ENCODE data around the gene RAB12.
A peak's percentile ranks its signal among the peaks of the same experiment; 100 is the strongest.

Gene RAB12

GRCh38 chr18:8608795-8609658 lies at the start of gene RAB12 (continued):
- TF ChIP-seq PRDM1 (tag by site-specific recombination; IDR thresholded peaks at IDR 0.05): peak; percentile 87
- peak; percentile 45 for TF ChIP-seq FEZF1 (tag by site-specific recombination; IDR thresholded peaks at IDR 0.05)
- TF ChIP-seq ZBTB26 (tag by site-specific recombination; optimal IDR thresholded peaks at IDR 0.05): peak; percentile 38
- no peak for TF ChIP-seq ZNF548 (tag by site-specific recombination; IDR thresholded peaks at IDR 0.05)
- TF ChIP-seq ZNF777 (tag by site-specific recombination; IDR thresholded peaks at IDR 0.05; ENCODE audit: borderline replicate concordance): no peak
- TF ChIP-seq ZNF366 (tag by site-specific recombination; conservative IDR thresholded peaks at IDR 0.05): peak; percentile 62
- TF ChIP-seq SP3 (tag by site-specific recombination; IDR thresholded peaks at IDR 0.05): peak; percentile 31; the same call in 1 of the 2 replicates
- no peak for TF ChIP-seq ZNF18 (tag by site-specific recombination; IDR thresholded peaks at IDR 0.05)
- TF ChIP-seq PRDM4 (tag by site-specific recombination; IDR thresholded peaks at IDR 0.05): 0 out of 2 replicates have a peak, but pooled peaks have one; percentile 28
- no peak for TF ChIP-seq ZNF266 (tag by site-specific recombination; IDR thresholded peaks at IDR 0.05; ENCODE audit: low read depth)
- TF ChIP-seq ZNF792 (tag by site-specific recombination; IDR thresholded peaks at IDR 0.05): no peak

- Histone ChIP-seq H3K27ac (ENCODE audit: extremely low read depth, low read depth, low read length) (no peak overlapping the region), H3K4me3 (ENCODE audit: low read depth, low read length) (no peak overlapping the region), H3K4me1 (ENCODE audit: control insufficient read depth, insufficient read depth, low read length) (no peaks in the 10 kb centered on the region), H3K36me3 (ENCODE audit: control insufficient read depth in 2 of 2, insufficient read depth in 1 of 2, low read length in 2 of 2) (no peaks in the 10 kb centered on the region), H3K9me3 (ENCODE audit: control insufficient read depth, insufficient read depth, low read depth, low read length) (no peaks in the 10 kb centered on the region)
- CTCF ChIA-PET: no interaction called here
- TF ChIP-seq, protein P1, sequence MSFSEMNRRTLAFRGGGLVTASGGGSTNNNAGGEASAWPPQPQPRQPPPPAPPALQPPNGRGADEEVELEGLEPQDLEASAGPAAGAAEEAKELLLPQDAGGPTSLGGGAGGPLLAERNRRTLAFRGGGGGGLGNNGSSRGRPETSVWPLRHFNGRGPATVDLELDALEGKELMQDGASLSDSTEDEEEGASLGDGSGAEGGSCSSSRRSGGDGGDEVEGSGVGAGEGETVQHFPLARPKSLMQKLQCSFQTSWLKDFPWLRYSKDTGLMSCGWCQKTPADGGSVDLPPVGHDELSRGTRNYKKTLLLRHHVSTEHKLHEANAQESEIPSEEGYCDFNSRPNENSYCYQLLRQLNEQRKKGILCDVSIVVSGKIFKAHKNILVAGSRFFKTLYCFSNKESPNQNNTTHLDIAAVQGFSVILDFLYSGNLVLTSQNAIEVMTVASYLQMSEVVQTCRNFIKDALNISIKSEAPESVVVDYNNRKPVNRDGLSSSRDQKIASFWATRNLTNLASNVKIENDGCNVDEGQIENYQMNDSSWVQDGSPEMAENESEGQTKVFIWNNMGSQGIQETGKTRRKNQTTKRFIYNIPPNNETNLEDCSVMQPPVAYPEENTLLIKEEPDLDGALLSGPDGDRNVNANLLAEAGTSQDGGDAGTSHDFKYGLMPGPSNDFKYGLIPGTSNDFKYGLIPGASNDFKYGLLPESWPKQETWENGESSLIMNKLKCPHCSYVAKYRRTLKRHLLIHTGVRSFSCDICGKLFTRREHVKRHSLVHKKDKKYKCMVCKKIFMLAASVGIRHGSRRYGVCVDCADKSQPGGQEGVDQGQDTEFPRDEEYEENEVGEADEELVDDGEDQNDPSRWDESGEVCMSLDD (tag by site-specific recombination; IDR thresholded peaks at IDR 0.05): no peak
- TF ChIP-seq ZNF664 (tag by site-specific recombination; IDR thresholded peaks at IDR 0.05) (no peak), ZNF169 (tag by site-specific recombination; IDR thresholded peaks at IDR 0.05) (no peak), ZNF416 (tag by site-specific recombination; IDR thresholded peaks at IDR 0.05) (no peak), AEBP2 (tag by site-specific recombination; IDR thresholded peaks at IDR 0.05; ENCODE audit: borderline replicate concordance) (no peak)
- TF ChIP-seq, protein P2, sequence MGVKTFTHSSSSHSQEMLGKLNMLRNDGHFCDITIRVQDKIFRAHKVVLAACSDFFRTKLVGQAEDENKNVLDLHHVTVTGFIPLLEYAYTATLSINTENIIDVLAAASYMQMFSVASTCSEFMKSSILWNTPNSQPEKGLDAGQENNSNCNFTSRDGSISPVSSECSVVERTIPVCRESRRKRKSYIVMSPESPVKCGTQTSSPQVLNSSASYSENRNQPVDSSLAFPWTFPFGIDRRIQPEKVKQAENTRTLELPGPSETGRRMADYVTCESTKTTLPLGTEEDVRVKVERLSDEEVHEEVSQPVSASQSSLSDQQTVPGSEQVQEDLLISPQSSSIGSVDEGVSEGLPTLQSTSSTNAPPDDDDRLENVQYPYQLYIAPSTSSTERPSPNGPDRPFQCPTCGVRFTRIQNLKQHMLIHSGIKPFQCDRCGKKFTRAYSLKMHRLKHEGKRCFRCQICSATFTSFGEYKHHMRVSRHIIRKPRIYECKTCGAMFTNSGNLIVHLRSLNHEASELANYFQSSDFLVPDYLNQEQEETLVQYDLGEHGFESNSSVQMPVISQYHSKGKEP (tag by site-specific recombination; IDR thresholded peaks at IDR 0.05): no peak
- POLR2A ChIA-PET: no interaction called here
Observed at GRCh38 chr18:8559612-8560186, 49.5 kb upstream of the RAB12 start.
